Measurements from ENCODE around the gene TPO. TPM values are rescaled to one million over a fixed set of nuclear protein-coding genes. Genes with fewer than 3 reads are reported as not detected.

TPO gene
- polyA plus RNA-seq, 1 donor from 2014 or later: not detected

DNA sequence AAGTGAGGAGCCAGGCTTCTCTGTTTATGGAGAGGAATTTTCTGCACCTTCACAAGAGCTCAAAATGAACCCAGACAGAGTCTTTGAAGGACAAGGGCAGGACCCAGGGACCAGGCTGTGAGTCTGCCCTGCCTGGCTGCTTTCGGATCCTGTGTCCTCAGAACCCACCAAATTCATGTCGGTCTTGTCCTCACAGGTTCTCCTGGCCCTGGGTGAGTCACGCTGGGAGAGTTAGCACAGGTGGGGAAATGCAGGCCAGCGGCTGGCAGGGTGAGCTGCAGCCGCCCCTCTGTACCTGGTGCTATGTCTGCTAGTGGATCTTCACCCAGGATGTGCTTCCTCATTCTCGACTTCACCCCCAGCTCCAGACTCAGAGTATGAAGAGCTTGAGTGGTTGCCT, 35.8 kb upstream of the TPO start:
- H3F3A ChIP-seq (ENCODE audit: insufficient read depth, low read length, poor library complexity, severe bottlenecking): no peaks in the 10 kb centered on the region
- H3K9ac ChIP-seq (ENCODE audit: low read length): no peak overlapping the region
- TF ChIP-seq, protein P1, sequence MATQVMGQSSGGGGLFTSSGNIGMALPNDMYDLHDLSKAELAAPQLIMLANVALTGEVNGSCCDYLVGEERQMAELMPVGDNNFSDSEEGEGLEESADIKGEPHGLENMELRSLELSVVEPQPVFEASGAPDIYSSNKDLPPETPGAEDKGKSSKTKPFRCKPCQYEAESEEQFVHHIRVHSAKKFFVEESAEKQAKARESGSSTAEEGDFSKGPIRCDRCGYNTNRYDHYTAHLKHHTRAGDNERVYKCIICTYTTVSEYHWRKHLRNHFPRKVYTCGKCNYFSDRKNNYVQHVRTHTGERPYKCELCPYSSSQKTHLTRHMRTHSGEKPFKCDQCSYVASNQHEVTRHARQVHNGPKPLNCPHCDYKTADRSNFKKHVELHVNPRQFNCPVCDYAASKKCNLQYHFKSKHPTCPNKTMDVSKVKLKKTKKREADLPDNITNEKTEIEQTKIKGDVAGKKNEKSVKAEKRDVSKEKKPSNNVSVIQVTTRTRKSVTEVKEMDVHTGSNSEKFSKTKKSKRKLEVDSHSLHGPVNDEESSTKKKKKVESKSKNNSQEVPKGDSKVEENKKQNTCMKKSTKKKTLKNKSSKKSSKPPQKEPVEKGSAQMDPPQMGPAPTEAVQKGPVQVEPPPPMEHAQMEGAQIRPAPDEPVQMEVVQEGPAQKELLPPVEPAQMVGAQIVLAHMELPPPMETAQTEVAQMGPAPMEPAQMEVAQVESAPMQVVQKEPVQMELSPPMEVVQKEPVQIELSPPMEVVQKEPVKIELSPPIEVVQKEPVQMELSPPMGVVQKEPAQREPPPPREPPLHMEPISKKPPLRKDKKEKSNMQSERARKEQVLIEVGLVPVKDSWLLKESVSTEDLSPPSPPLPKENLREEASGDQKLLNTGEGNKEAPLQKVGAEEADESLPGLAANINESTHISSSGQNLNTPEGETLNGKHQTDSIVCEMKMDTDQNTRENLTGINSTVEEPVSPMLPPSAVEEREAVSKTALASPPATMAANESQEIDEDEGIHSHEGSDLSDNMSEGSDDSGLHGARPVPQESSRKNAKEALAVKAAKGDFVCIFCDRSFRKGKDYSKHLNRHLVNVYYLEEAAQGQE (IDR thresholded peaks at IDR 0.05; ENCODE audit: borderline replicate concordance): no peak
- no peak for TF ChIP-seq EP300 (conservative IDR thresholded peaks at IDR 0.05; ENCODE audit: poor library complexity, severe bottlenecking)
- TF ChIP-seq POLR2AphosphoS5 (IDR thresholded peaks at IDR 0.05): no peak
- TF ChIP-seq MXI1 (conservative IDR thresholded peaks at IDR 0.05; ENCODE audit: poor library complexity, severe bottlenecking): no peak
- TF ChIP-seq, protein P2, sequence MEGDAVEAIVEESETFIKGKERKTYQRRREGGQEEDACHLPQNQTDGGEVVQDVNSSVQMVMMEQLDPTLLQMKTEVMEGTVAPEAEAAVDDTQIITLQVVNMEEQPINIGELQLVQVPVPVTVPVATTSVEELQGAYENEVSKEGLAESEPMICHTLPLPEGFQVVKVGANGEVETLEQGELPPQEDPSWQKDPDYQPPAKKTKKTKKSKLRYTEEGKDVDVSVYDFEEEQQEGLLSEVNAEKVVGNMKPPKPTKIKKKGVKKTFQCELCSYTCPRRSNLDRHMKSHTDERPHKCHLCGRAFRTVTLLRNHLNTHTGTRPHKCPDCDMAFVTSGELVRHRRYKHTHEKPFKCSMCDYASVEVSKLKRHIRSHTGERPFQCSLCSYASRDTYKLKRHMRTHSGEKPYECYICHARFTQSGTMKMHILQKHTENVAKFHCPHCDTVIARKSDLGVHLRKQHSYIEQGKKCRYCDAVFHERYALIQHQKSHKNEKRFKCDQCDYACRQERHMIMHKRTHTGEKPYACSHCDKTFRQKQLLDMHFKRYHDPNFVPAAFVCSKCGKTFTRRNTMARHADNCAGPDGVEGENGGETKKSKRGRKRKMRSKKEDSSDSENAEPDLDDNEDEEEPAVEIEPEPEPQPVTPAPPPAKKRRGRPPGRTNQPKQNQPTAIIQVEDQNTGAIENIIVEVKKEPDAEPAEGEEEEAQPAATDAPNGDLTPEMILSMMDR (IDR thresholded peaks at IDR 0.05; ENCODE audit: poor library complexity, severe bottlenecking): no peak
- no peak for TF ChIP-seq EZH2 (IDR thresholded peaks at IDR 0.05; ENCODE audit: borderline replicate concordance, insufficient read depth, low read length, poor library complexity, severe bottlenecking)
- TF ChIP-seq RAD21 (conservative IDR thresholded peaks at IDR 0.05): no peak
- no peak for TF ChIP-seq SMC3 (conservative IDR thresholded peaks at IDR 0.05; ENCODE audit: poor library complexity)
- no peak for TF ChIP-seq TAF1 (IDR thresholded peaks at IDR 0.05; ENCODE audit: low read depth)
- H3K27ac ChIP-seq (ENCODE audit: low read length): no peak overlapping the region
- H3K9me2 ChIP-seq (ENCODE audit: insufficient read depth, low read length): no peaks in the 10 kb centered on the region
- no peak overlapping the region for H2AFZ ChIP-seq (ENCODE audit: low read depth, low read length)
- H3K36me3 ChIP-seq (ENCODE audit: insufficient read depth, low read length): no peaks in the 10 kb centered on the region
- no peaks in the 10 kb centered on the region for H3K79me2 ChIP-seq (replicated peaks; ENCODE audit: insufficient read depth, low read length)
- no peaks in the 10 kb centered on the region for H3K9me3 ChIP-seq (ENCODE audit: low read length)
- H3K4me2 ChIP-seq (ENCODE audit: low read length): no peak overlapping the region
- H3K4me3 ChIP-seq (ENCODE audit: low read length): no peak overlapping the region
- H4K20me1 ChIP-seq (ENCODE audit: insufficient read depth): no peaks in the 10 kb centered on the region
- no peaks in the 10 kb centered on the region for H3K27me3 ChIP-seq (ENCODE audit: insufficient read depth, low read depth, low read length)

DNA sequence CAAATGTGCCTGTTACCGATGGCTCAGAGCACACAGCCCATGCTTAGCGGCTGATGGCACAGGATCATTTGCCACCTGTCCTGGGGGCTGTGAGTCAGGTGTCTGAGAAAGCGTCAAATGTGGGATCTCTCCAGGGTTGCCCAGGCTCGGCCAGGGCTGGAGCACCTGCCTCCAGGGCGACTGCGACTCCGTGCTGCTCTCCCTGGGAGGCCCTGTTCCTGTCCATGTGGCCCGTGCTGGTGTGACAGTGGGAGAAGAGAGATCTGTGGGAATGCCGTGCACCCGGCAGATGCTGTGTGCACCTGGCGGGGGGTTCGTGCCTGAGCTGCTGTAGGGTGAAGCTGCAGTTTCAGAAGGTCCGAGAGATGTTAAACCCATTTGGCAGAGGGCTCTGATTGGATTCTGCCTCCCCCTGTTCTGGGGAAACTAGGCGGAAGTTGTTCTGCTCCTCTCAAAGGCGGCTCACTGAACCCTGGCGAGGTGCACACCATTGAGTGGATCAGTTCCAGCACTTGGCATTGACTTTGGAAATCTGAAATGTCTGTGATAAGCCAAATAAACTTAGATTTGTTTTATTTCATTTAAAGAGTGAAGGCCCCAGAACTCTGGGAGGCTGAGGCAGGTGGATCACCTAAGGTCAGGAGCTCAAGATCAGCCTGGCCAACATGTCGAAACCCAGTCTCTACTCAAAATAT, 34.7 kb upstream of the TPO start:
- no peak for TF ChIP-seq POLR2AphosphoS5 (IDR thresholded peaks at IDR 0.05)
- no peak overlapping the region for H3K4me3 ChIP-seq (ENCODE audit: low read length)
- H3K9ac ChIP-seq (ENCODE audit: low read length): no peak overlapping the region
- no peaks in the 10 kb centered on the region for H3K9me3 ChIP-seq (ENCODE audit: low read length)
- no peak overlapping the region for H3K4me2 ChIP-seq (ENCODE audit: low read length)
- H3K27ac ChIP-seq (ENCODE audit: low read length): no peak overlapping the region
- H3K9me2 ChIP-seq (ENCODE audit: insufficient read depth, low read length): no peaks in the 10 kb centered on the region
- H3K27me3 ChIP-seq (ENCODE audit: insufficient read depth, low read depth, low read length): no peaks in the 10 kb centered on the region
- no peaks in the 10 kb centered on the region for H3K79me2 ChIP-seq (replicated peaks; ENCODE audit: insufficient read depth, low read length)
- H3F3A ChIP-seq (ENCODE audit: insufficient read depth, low read length, poor library complexity, severe bottlenecking): no peaks in the 10 kb centered on the region
- H2AFZ ChIP-seq (ENCODE audit: low read depth, low read length): no peak overlapping the region
- no peaks in the 10 kb centered on the region for H4K20me1 ChIP-seq (ENCODE audit: insufficient read depth)
- H3K36me3 ChIP-seq (ENCODE audit: insufficient read depth, low read length): no peaks in the 10 kb centered on the region
